CD14-positive monocyte (primary cell): ENCODE results near the gene GRB7. TPM values are rescaled to one million over a fixed set of nuclear protein-coding genes. Genes with fewer than 3 reads are reported as not detected.

Source experiments
- DNase-seq, 3 donors: peaks; one replicate each; pipeline ENCODE4 v3.0.0-alpha.2; 2011 to 2022
- H2AFZ ChIP-seq: 2 replicates; pipeline ENCODE4 v1.6.0; 2012; ENCODE audit warnings: mild to moderate bottlenecking, low read depth, low read length, inconsistent platforms; ENCODE audit not compliant: insufficient read depth, poor library complexity, severe bottlenecking
- H3K27ac ChIP-seq, 2 donors: 1 replicate in 1 of 2; 2 replicates in 1 of 2; pipeline ENCODE4 v1.5.1; 2012 to 2013; ENCODE audit warnings: low read length in 2 of 2, control low read depth in 1 of 2, inconsistent platforms in 1 of 2, low read depth in 1 of 2, mild to moderate bottlenecking in 1 of 2
- H3K27me3 ChIP-seq, 2 donors: one replicate each; pipeline versions ENCODE4 v1.6.0 to v1.6.1; 2011 to 2013; ENCODE audit warnings: low read length in 2 of 2; ENCODE audit not compliant: control insufficient read depth in 2 of 2, insufficient read depth in 2 of 2
- H3K36me3 ChIP-seq, 2 donors: replicated peaks in 1 of 2; 1 replicate in 1 of 2; 2 replicates in 1 of 2; pipeline versions ENCODE4 v1.5.1 to v1.6.1; 2012 to 2013; ENCODE audit warnings: low read length in 2 of 2, control low read depth in 1 of 2, inconsistent platforms in 1 of 2, mild to moderate bottlenecking in 1 of 2; ENCODE audit not compliant: insufficient read depth in 2 of 2, control insufficient read depth in 1 of 2
- H3K4me1 ChIP-seq, 2 donors: 1 replicate in 1 of 2; 2 replicates in 1 of 2; pipeline versions ENCODE4 v1.5.1 to v1.6.1; 2012 to 2013; ENCODE audit warnings: low read length in 2 of 2, control low read depth in 1 of 2, inconsistent platforms in 1 of 2, mild to moderate bottlenecking in 1 of 2, moderate library complexity in 1 of 2; ENCODE audit not compliant: insufficient read depth in 2 of 2, control insufficient read depth in 1 of 2
- H3K4me2 ChIP-seq: replicated peaks from 2 replicates; pipeline ENCODE3; 2012; ENCODE audit warnings: low read length, moderate library complexity, mild to moderate bottlenecking; ENCODE audit not compliant: poor library complexity, severe bottlenecking; ENCODE audit errors: extremely low read depth
- H3K4me3 ChIP-seq, 3 experiments: fragments of 200-600 bp in 1 of 3; sonication (generic) in 1 of 3; replicated peaks in 1 of 3; 1 replicate in 2 of 3; 2 replicates in 1 of 3; pipeline ENCODE4 v1.5.1; 2011 to 2013; ENCODE audit warnings: low read length in 3 of 3, mild to moderate bottlenecking in 3 of 3, control low read depth in 2 of 3, low read depth in 2 of 3, inconsistent platforms in 1 of 3, moderate library complexity in 1 of 3
- H3K79me2 ChIP-seq: 2 replicates; pipeline ENCODE4 v1.6.0; 2012; ENCODE audit warnings: mild to moderate bottlenecking, control low read depth, inconsistent platforms, low read length, moderate library complexity; ENCODE audit not compliant: insufficient read depth
- H3K9ac ChIP-seq: 2 replicates; pipeline ENCODE4 v1.6.0; 2017; ENCODE audit warnings: low read length, mild to moderate bottlenecking; ENCODE audit not compliant: insufficient read depth, poor library complexity, severe bottlenecking
- H3K9me3 ChIP-seq, 2 donors: replicated peaks in 1 of 2; 1 replicate in 1 of 2; 2 replicates in 1 of 2; pipeline versions ENCODE4 v1.5.1 to v1.6.1; 2012 to 2013; ENCODE audit warnings: low read length in 2 of 2, control low read depth in 1 of 2; ENCODE audit not compliant: control insufficient read depth in 1 of 2, insufficient read depth in 1 of 2
- H4K20me1 ChIP-seq: 2 replicates; pipeline ENCODE4 v1.6.0; 2012; ENCODE audit warnings: mild to moderate bottlenecking, low read length, control low read depth, moderate library complexity; ENCODE audit not compliant: insufficient read depth
- H3K27ac Mint-ChIP-seq, 7 donors: one replicate each; pipeline ENCODE4 v1.8.0; 2020; ENCODE audit warnings: mild to moderate bottlenecking in 7 of 7, mixed read lengths in 7 of 7, moderate library complexity in 6 of 7, inconsistent platforms in 2 of 7
- H3K27me3 Mint-ChIP-seq, 3 donors: one replicate each; pipeline ENCODE4 v1.8.0; 2021 to 2022; ENCODE audit warnings: low read depth in 3 of 3, mild to moderate bottlenecking in 3 of 3, mixed read lengths in 3 of 3, moderate library complexity in 3 of 3, inconsistent platforms in 1 of 3
- H3K36me3 Mint-ChIP-seq, 2 donors: one replicate each; pipeline ENCODE4 v1.8.0; 2020; ENCODE audit warnings: mixed read lengths in 2 of 2, inconsistent platforms in 1 of 2, mild to moderate bottlenecking in 1 of 2
- H3K4me1 Mint-ChIP-seq: one replicate; pipeline ENCODE4 v1.8.0; 2020; ENCODE audit warnings: mild to moderate bottlenecking, mixed read lengths
- H3K4me3 Mint-ChIP-seq, 2 donors: one replicate each; pipeline ENCODE4 v1.8.0; 2020; ENCODE audit warnings: mild to moderate bottlenecking in 2 of 2, mixed read lengths in 2 of 2, moderate library complexity in 1 of 2
- H3K9me3 Mint-ChIP-seq, 7 donors: one replicate each; pipeline ENCODE4 v1.8.0; 2020 to 2022; ENCODE audit warnings: mixed read lengths in 7 of 7, mild to moderate bottlenecking in 6 of 7, moderate library complexity in 6 of 7, inconsistent platforms in 2 of 7
- WGBS: methylation state at CpG from one replicate; pipeline ENCODE4 v1.1.5; 2013; ENCODE audit warnings: missing lambda C conversion rate; ENCODE audit not compliant: insufficient coverage; 5-methylcytosine and 5-hydroxymethylcytosine counted together
- intact Hi-C, 2 donors: fragments of 100-400 bp; cut with micrococcal nuclease; formaldehyde crosslinking; loops; one replicate each; pipeline versions ENCODE4 v1.15.0 to v1.15.1; 2023
- polyA plus RNA-seq, 3 donors: library from polyadenylated mRNA; depleted of rRNA in 1 of 3; unstranded in 2 of 3; stranded (reverse) in 1 of 3; fragments of 300-500 nt in 2 of 3; fragments of >200 nt in 1 of 3; fragmentation: Illumina TruSeq in 2 of 3; gene quantifications; 1 replicate in 2 of 3; 2 replicates in 1 of 3; pipeline ENCODE4 v1.2.3, GENCODE V29; 2012 to 2021
- TF ChIP-seq, protein P1 (sequence below): fragments of 200-600 bp; IDR thresholded peaks from one replicate; pipeline ENCODE4 v1.8.0; 2022; ENCODE audit warnings: antibody characterized with exemption, mild to moderate bottlenecking

Gene GRB7
- polyA plus RNA-seq, 3 donors, result not detected

DNA sequence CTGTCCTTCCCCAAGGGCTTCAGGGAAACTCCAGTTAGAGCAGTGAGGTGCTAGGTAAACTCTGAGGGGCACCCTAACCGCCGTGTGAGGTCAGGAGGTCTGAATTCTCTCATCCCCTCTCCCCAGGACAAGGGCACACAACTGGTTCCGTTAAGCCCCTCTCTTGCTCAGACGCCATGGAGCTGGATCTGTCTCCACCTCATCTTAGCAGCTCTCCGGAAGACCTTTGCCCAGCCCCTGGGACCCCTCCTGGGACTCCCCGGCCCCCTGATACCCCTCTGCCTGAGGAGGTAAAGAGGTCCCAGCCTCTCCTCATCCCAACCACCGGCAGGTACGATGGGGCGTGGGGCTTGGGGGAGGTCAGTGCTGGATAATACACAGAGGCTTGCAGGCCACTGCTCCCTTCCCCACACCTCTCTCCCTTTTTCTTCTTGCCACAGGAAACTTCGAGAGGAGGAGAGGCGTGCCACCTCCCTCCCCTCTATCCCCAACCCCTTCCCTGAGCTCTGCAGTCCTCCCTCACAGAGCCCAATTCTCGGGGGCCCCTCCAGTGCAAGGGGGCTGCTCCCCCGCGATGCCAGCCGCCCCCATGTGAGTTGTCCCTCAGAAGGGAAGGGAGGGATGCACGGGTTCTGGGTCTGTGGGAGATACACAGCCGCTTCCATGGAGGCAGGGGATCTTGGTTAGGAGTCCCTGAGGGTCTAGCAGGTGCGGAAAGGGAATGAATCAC, 4.6 kb downstream of the GRB7 start:
- Histone ChIP-seq H4K20me1 (no peaks in the 10 kb centered on the region), H3K79me2 (no peaks in the 10 kb centered on the region), H2AFZ (no peak overlapping the region), H3K36me3 (no peaks in the 10 kb centered on the region), H3K27me3 (peaks cover 27 to 48% of the 10 kb centered on the region in 2 donors), H3K4me2 (no peak overlapping the region), H3K9ac (no peak overlapping the region), H3K4me3 (no peak overlapping the region), H3K9me3 (peaks cover 0 to 9% of the 10 kb centered on the region in 2 donors), H3K27ac (no peak overlapping the region), H3K4me1 (peaks cover 11 to 19% of the 10 kb centered on the region in 2 donors)
- WGBS, result 91% methylated on average over 6 of the region's 18 CpGs
- no peak overlapping the region for H3K27ac Mint-ChIP-seq
- H3K27me3 Mint-ChIP-seq, result peaks cover 53 to 78% (median 65%) of the 10 kb centered on the region in 3 donors
- peak overlapping the region in 1 of 2 donors; percentile 46 for H3K4me3 Mint-ChIP-seq
- peaks cover 16% of the 10 kb centered on the region for H3K4me1 Mint-ChIP-seq
- intact Hi-C loops, result no loop called here
- H3K9me3 Mint-ChIP-seq, result peaks cover 0 to 16% (median 3%) of the 10 kb centered on the region in 7 donors
- TF ChIP-seq, protein P1, sequence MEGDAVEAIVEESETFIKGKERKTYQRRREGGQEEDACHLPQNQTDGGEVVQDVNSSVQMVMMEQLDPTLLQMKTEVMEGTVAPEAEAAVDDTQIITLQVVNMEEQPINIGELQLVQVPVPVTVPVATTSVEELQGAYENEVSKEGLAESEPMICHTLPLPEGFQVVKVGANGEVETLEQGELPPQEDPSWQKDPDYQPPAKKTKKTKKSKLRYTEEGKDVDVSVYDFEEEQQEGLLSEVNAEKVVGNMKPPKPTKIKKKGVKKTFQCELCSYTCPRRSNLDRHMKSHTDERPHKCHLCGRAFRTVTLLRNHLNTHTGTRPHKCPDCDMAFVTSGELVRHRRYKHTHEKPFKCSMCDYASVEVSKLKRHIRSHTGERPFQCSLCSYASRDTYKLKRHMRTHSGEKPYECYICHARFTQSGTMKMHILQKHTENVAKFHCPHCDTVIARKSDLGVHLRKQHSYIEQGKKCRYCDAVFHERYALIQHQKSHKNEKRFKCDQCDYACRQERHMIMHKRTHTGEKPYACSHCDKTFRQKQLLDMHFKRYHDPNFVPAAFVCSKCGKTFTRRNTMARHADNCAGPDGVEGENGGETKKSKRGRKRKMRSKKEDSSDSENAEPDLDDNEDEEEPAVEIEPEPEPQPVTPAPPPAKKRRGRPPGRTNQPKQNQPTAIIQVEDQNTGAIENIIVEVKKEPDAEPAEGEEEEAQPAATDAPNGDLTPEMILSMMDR, result no peak
- peaks cover 0 to 5% of the 10 kb centered on the region in 2 donors for H3K36me3 Mint-ChIP-seq
- no peak for DNase-seq

DNA sequence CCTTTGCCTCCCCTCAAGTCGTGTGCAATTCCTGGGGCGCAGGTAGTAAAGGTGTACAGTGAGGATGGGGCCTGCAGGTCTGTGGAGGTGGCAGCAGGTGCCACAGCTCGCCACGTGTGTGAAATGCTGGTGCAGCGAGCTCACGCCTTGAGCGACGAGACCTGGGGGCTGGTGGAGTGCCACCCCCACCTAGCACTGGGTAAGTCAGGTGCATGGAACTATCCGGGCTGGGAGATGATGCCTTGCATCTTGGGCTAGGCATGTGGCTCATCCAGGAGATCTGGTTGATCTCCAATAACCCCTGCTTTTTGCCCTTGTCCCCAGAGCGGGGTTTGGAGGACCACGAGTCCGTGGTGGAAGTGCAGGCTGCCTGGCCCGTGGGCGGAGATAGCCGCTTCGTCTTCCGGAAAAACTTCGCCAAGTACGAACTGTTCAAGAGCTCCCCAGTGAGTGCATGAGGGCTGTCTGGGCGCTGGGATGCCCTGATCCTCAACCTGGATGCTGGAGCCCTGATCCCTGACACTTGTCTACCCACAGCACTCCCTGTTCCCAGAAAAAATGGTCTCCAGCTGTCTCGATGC, 5.2 kb downstream of the GRB7 start:
- Histone ChIP-seq H3K79me2 (no peaks in the 10 kb centered on the region), H3K4me2 (no peak overlapping the region), H3K36me3 (no peaks in the 10 kb centered on the region), H3K9me3 (peaks cover 0 to 9% of the 10 kb centered on the region in 2 donors), H3K27me3 (peaks cover 20 to 42% of the 10 kb centered on the region in 2 donors), H2AFZ (no peak overlapping the region), H3K4me3 (no peak overlapping the region), H4K20me1 (no peaks in the 10 kb centered on the region), H3K27ac (no peak overlapping the region), H3K4me1 (peaks cover 10 to 14% of the 10 kb centered on the region in 2 donors), H3K9ac (no peak overlapping the region)
- WGBS, result 96% methylated on average over 19 of the region's 21 CpGs
- peak overlapping the region in 1 of 2 donors; percentile 35 for H3K4me3 Mint-ChIP-seq
- no peak overlapping the region for H3K27ac Mint-ChIP-seq
- peaks cover 0 to 5% of the 10 kb centered on the region in 2 donors for H3K36me3 Mint-ChIP-seq
- no peak for DNase-seq
- peaks cover 13% of the 10 kb centered on the region for H3K4me1 Mint-ChIP-seq
- H3K27me3 Mint-ChIP-seq, result peaks cover 46 to 71% (median 60%) of the 10 kb centered on the region in 3 donors
- TF ChIP-seq, protein P1, result no peak
- intact Hi-C loops, result no loop called here
- peaks cover 0 to 11% (median 3%) of the 10 kb centered on the region in 7 donors for H3K9me3 Mint-ChIP-seq
